ENCODE data around the gene SHISA9. TPM values are rescaled to one million over a fixed set of nuclear protein-coding genes. Genes with fewer than 3 reads are reported as not detected.

Gene SHISA9
- polyA plus RNA-seq, 4 donors, result 0.19 to 0.75 TPM; not detected in 2

DNA sequence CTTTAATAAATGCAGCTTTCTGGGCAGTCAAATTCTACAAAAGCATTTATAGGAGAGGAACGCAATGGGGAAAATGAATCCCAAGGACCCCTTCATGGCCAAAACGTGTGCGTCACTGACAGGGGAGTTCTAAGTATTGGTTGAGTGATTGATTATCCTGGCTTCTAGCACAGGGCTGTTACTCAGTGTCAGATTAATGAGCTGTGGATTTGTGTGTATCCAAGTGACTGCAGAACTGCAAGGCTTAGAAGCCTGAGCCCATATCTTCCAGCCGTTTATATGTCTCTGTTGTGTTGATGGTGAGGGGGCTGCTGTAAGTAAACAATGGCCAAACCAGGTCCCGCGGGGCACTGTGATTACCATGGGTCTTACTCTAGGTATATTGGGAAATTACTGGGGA, 129.4 kb downstream of the SHISA9 start:
- FAIRE-seq (no peak), DNase-seq (no peak)
- Histone ChIP-seq H3K9me3 (ENCODE audit: control insufficient read depth in 2 of 2, insufficient read depth in 1 of 2, low read depth in 1 of 2, low read length in 1 of 2) (no peaks in the 10 kb centered on the region), H3K27ac (ENCODE audit: low read depth in 1 of 3, low read length in 2 of 3) (no peak overlapping the region), H3K4me1 (ENCODE audit: control insufficient read depth in 3 of 3, insufficient read depth in 2 of 3, low read depth in 1 of 3, low read length in 2 of 3) (no peaks in the 10 kb centered on the region), H3K4me3 (ENCODE audit: low read depth in 1 of 3, low read length in 3 of 3) (no peak overlapping the region), H3K36me3 (ENCODE audit: control insufficient read depth in 3 of 3, insufficient read depth in 2 of 3, low read depth in 1 of 3, low read length in 3 of 3) (no peaks in the 10 kb centered on the region), H3K27me3 (ENCODE audit: control insufficient read depth in 3 of 3, insufficient read depth in 3 of 3, low read length in 3 of 3) (no peaks in the 10 kb centered on the region)
- WGBS, 3 donors, result 39 to 45% (median 42%) methylated on average over 6 of the region's 6 CpGs

DNA sequence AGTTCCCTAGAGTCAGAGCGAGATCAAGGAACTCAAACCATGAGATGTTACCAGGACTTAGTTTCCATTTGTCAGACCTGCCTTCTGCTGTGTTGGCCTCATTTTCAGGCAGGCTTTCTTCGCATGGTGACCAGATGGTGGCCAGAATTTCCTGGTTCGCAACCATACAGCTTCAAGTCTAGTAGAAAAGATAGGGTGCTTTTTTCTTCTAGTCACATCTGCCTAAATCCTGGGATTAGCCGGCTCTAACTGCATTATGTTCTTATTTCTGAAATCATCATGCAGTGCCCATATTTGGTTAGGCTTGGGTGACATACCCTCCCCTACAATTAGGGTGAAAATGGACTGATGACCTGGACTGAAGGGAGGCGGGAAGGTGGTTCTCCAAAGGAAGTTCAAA, 131.5 kb downstream of the SHISA9 start:
- 85 to 87% (median 85%) methylated on average over 5 of the region's 5 CpGs for WGBS, 3 donors

DNA sequence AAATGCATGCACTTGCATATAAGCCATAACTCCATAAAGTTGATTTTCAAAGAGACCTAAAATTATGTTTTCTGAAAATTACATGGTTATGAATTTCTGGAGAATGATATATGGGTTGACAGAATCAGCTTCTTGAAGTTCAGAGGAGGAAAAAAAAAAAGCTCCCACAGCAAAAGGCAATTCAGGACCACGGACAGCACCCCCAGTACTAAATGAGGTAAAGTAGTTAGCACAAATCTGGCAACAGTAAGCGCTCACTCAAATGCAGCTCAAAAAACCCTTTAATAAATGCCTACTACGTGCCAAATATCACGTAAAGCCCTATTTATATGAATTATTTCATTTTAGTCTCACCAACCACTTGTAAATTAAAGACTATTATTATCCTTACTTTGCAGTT, 135.2 kb downstream of the SHISA9 start:
- DNase-seq, result peak in 1 of 2 donors; percentile 56
- FAIRE-seq, result no peak
- WGBS, 3 donors, result 11 to 18% (median 16%) methylated on average over 4 of the region's 4 CpGs
- no peaks in the 10 kb centered on the region for H3K27me3 ChIP-seq (ENCODE audit: control insufficient read depth in 3 of 3, insufficient read depth in 3 of 3, low read length in 3 of 3)
- H3K36me3 ChIP-seq (ENCODE audit: control insufficient read depth in 3 of 3, insufficient read depth in 2 of 3, low read depth in 1 of 3, low read length in 3 of 3), result no peaks in the 10 kb centered on the region
- H3K4me1 ChIP-seq (ENCODE audit: control insufficient read depth in 3 of 3, insufficient read depth in 2 of 3, low read depth in 1 of 3, low read length in 2 of 3), result no peaks in the 10 kb centered on the region
- no peak overlapping the region for H3K27ac ChIP-seq (ENCODE audit: low read depth in 1 of 3, low read length in 2 of 3)
- no peak overlapping the region for H3K4me3 ChIP-seq (ENCODE audit: low read depth in 1 of 3, low read length in 3 of 3)
- H3K9me3 ChIP-seq (ENCODE audit: control insufficient read depth in 2 of 2, insufficient read depth in 1 of 2, low read depth in 1 of 2, low read length in 1 of 2), result peaks cover 0 to 4% of the 10 kb centered on the region in 2 donors

More for the DNA sequence above, 131.5 kb downstream of the SHISA9 start:
- no peaks in the 10 kb centered on the region for H3K4me1 ChIP-seq (ENCODE audit: control insufficient read depth in 3 of 3, insufficient read depth in 2 of 3, low read depth in 1 of 3, low read length in 2 of 3)
- no peak overlapping the region for H3K27ac ChIP-seq (ENCODE audit: low read depth in 1 of 3, low read length in 2 of 3)
- DNase-seq (no peak), FAIRE-seq (no peak)
- no peaks in the 10 kb centered on the region for H3K27me3 ChIP-seq (ENCODE audit: control insufficient read depth in 3 of 3, insufficient read depth in 3 of 3, low read length in 3 of 3)
- no peaks in the 10 kb centered on the region for H3K9me3 ChIP-seq (ENCODE audit: control insufficient read depth in 2 of 2, insufficient read depth in 1 of 2, low read depth in 1 of 2, low read length in 1 of 2)
- no peaks in the 10 kb centered on the region for H3K36me3 ChIP-seq (ENCODE audit: control insufficient read depth in 3 of 3, insufficient read depth in 2 of 3, low read depth in 1 of 3, low read length in 3 of 3)
- no peak overlapping the region for H3K4me3 ChIP-seq (ENCODE audit: low read depth in 1 of 3, low read length in 3 of 3)

DNA sequence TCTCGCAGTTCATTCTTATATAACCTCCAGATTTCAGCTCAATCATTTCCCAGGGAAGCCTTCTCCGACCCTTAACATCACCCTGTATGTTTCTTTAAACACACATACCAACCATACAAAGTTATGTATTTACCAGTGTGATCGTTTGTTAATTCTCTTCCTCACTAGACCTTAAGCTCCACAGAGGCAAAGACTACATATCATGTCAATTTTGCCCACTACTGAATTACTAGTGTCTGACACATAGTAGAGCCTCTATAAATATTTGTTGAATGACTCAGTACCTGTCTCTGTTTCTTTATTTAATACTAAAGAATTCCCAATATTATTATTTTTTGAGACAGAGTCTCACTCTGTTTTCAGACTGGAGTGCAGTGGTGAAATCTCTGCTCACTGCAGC, 137.2 kb downstream of the SHISA9 start:
- Histone ChIP-seq H3K9me3 (ENCODE audit: control insufficient read depth in 2 of 2, insufficient read depth in 1 of 2, low read depth in 1 of 2, low read length in 1 of 2) (peaks cover 0 to 4% of the 10 kb centered on the region in 2 donors), H3K4me3 (ENCODE audit: low read depth in 1 of 3, low read length in 3 of 3) (no peak overlapping the region), H3K27ac (ENCODE audit: low read depth in 1 of 3, low read length in 2 of 3) (no peak overlapping the region), H3K27me3 (ENCODE audit: control insufficient read depth in 3 of 3, insufficient read depth in 3 of 3, low read length in 3 of 3) (no peaks in the 10 kb centered on the region), H3K4me1 (ENCODE audit: control insufficient read depth in 3 of 3, insufficient read depth in 2 of 3, low read depth in 1 of 3, low read length in 2 of 3) (no peaks in the 10 kb centered on the region), H3K36me3 (ENCODE audit: control insufficient read depth in 3 of 3, insufficient read depth in 2 of 3, low read depth in 1 of 3, low read length in 3 of 3) (no peaks in the 10 kb centered on the region)
- FAIRE-seq, result no peak
- no peak for DNase-seq
- 52 to 62% (median 60%) methylated on average over 3 of the region's 3 CpGs for WGBS, 3 donors

DNA sequence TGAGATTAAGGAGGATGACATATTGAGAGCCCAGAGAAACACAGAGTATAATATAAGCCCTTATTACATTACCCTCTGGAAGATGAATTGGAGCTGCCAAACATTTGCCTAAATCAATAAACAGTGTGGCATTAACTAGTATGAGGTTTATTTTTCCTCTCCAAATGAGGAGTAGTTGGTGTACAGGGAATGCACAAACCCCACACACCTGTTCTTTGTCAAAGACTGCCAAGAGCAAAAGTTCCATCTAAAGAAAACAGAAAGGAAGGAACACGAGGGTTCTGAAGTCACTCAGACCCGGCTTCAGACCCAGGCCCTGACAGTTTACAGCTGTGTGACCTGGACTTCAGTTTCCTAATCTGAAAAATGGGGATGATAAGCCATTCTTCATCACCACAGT, 138.1 kb downstream of the SHISA9 start:
- FAIRE-seq (no peak), DNase-seq (no peak)
- no peaks in the 10 kb centered on the region for H3K4me1 ChIP-seq (ENCODE audit: control insufficient read depth in 3 of 3, insufficient read depth in 2 of 3, low read depth in 1 of 3, low read length in 2 of 3)
- no peaks in the 10 kb centered on the region for H3K27me3 ChIP-seq (ENCODE audit: control insufficient read depth in 3 of 3, insufficient read depth in 3 of 3, low read length in 3 of 3)
- H3K27ac ChIP-seq (ENCODE audit: low read depth in 1 of 3, low read length in 2 of 3), result no peak overlapping the region
- WGBS, 3 donors, result 14 to 32% (median 31%) methylated on average over 2 of the region's 2 CpGs
- peaks cover 0 to 4% of the 10 kb centered on the region in 2 donors for H3K9me3 ChIP-seq (ENCODE audit: control insufficient read depth in 2 of 2, insufficient read depth in 1 of 2, low read depth in 1 of 2, low read length in 1 of 2)
- H3K36me3 ChIP-seq (ENCODE audit: control insufficient read depth in 3 of 3, insufficient read depth in 2 of 3, low read depth in 1 of 3, low read length in 3 of 3), result no peaks in the 10 kb centered on the region
- no peak overlapping the region for H3K4me3 ChIP-seq (ENCODE audit: low read depth in 1 of 3, low read length in 3 of 3)

DNA sequence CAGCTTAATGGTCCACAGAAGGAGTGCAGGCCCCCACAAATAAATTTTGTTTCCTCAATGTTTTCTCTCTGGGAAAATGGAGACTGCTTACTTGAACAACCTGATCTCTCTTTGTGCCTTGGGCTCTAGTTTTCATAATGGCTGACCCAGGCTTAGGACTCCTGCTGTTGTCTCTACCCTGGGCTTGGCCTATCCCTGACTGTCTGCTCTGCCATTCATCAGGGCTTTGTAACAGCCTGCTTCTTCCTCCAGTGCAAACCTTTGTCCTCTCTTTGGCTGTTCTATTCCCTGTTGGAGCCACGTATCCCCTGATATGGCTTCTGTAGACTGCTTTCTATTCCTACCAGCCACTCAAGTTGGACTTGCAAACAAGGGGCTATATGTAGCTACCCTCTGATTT, 139.8 kb downstream of the SHISA9 start:
- H3K27ac ChIP-seq (ENCODE audit: low read depth in 1 of 3, low read length in 2 of 3), result no peak overlapping the region
- H3K27me3 ChIP-seq (ENCODE audit: control insufficient read depth in 3 of 3, insufficient read depth in 3 of 3, low read length in 3 of 3), result no peaks in the 10 kb centered on the region
- FAIRE-seq, result no peak
- H3K4me1 ChIP-seq (ENCODE audit: control insufficient read depth in 3 of 3, insufficient read depth in 2 of 3, low read depth in 1 of 3, low read length in 2 of 3), result no peaks in the 10 kb centered on the region
- H3K4me3 ChIP-seq (ENCODE audit: low read depth in 1 of 3, low read length in 3 of 3), result no peak overlapping the region
- no peak for DNase-seq
- peaks cover 0 to 4% of the 10 kb centered on the region in 2 donors for H3K9me3 ChIP-seq (ENCODE audit: control insufficient read depth in 2 of 2, insufficient read depth in 1 of 2, low read depth in 1 of 2, low read length in 1 of 2)
- 35 to 56% (median 45%) methylated on average over 1 of the region's 1 CpG for WGBS, 3 donors
- H3K36me3 ChIP-seq (ENCODE audit: control insufficient read depth in 3 of 3, insufficient read depth in 2 of 3, low read depth in 1 of 3, low read length in 3 of 3), result no peaks in the 10 kb centered on the region

DNA sequence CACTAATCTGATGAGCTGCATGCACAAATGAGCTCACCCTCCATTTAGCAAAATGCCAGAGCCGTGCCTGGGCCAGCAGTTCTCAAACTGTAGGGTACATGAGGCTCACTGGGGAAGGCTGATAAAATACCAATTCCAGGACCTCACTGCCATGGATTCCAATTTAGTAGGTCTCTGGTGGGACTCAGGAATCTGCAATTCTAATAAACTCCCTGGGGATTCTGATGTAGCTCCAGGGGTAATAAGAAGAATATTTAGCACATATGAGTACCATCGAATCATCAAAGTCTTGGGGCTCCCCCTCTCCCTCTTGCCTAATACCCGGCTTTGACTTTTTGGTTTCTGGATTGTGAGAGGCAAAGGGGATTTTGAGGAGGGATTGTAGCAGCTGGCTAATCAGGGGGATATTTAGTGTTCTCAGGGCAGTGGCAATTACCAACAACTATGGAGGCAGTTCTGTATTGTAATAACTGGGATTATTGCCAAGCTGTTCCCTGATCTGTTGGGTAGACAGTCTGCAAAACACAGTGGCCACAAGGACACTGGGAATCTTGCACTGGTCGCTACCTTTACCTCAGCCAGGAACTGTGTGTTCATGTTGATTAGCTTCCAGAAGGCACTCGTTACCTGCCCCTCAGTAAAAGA, 140.4 kb downstream of the SHISA9 start:
- DNase-seq (no peak), FAIRE-seq (no peak)
- H3K36me3 ChIP-seq (ENCODE audit: control insufficient read depth in 3 of 3, insufficient read depth in 2 of 3, low read depth in 1 of 3, low read length in 3 of 3), result no peaks in the 10 kb centered on the region
- WGBS, 3 donors, result 54 to 69% (median 61%) methylated on average over 5 of the region's 5 CpGs
- peaks cover 0 to 4% of the 10 kb centered on the region in 2 donors for H3K9me3 ChIP-seq (ENCODE audit: control insufficient read depth in 2 of 2, insufficient read depth in 1 of 2, low read depth in 1 of 2, low read length in 1 of 2)
- no peaks in the 10 kb centered on the region for H3K27me3 ChIP-seq (ENCODE audit: control insufficient read depth in 3 of 3, insufficient read depth in 3 of 3, low read length in 3 of 3)
- H3K27ac ChIP-seq (ENCODE audit: low read depth in 1 of 3, low read length in 2 of 3), result no peak overlapping the region
- no peak overlapping the region for H3K4me3 ChIP-seq (ENCODE audit: low read depth in 1 of 3, low read length in 3 of 3)
- H3K4me1 ChIP-seq (ENCODE audit: control insufficient read depth in 3 of 3, insufficient read depth in 2 of 3, low read depth in 1 of 3, low read length in 2 of 3), result no peaks in the 10 kb centered on the region

DNA sequence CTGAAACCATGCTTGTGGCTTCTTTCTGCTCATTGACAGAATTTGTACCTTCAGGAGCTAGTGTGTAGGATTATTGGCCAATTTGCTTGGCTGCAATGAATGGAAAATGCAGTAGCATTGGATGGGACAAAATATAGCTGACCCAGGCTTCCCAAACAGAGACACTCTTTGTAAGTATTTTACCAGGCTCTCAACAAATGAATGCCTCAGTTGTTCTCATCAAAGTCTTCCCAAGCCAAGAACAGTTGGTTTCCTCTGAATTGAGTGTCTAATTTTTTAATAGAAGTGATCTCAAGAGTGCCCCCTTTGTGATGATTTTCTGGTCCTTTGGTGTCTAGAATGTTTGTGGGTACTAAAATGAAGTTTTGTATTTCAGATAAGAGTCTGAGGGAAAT, 140.9 kb downstream of the SHISA9 start:
- no peak for DNase-seq
- peaks cover 0 to 4% of the 10 kb centered on the region in 2 donors for H3K9me3 ChIP-seq (ENCODE audit: control insufficient read depth in 2 of 2, insufficient read depth in 1 of 2, low read depth in 1 of 2, low read length in 1 of 2)
- no peaks in the 10 kb centered on the region for H3K27me3 ChIP-seq (ENCODE audit: control insufficient read depth in 3 of 3, insufficient read depth in 3 of 3, low read length in 3 of 3)
- no peaks in the 10 kb centered on the region for H3K4me1 ChIP-seq (ENCODE audit: control insufficient read depth in 3 of 3, insufficient read depth in 2 of 3, low read depth in 1 of 3, low read length in 2 of 3)
- no peaks in the 10 kb centered on the region for H3K36me3 ChIP-seq (ENCODE audit: control insufficient read depth in 3 of 3, insufficient read depth in 2 of 3, low read depth in 1 of 3, low read length in 3 of 3)
- H3K4me3 ChIP-seq (ENCODE audit: low read depth in 1 of 3, low read length in 3 of 3), result no peak overlapping the region
- FAIRE-seq, result no peak
- no peak overlapping the region for H3K27ac ChIP-seq (ENCODE audit: low read depth in 1 of 3, low read length in 2 of 3)
